Endothelial cell of umbilical vein (primary cell): ENCODE data around the gene UBA52.
"Not testable (repeated sequence)": the region's sequence is repeated elsewhere in the genome, so short reads cannot be mapped to it uniquely, and the experiment has no call there.

Experiments
- POLR2AphosphoS5 ChIP-seq: IDR thresholded peaks from 2 replicates; pipeline ENCODE4 v1.6.1; 2012; ENCODE audit warnings: low read depth, mild to moderate bottlenecking, control low read depth, low read length, moderate library complexity; ENCODE audit not compliant: insufficient read depth
- TF ChIP-seq, protein P1 (sequence below), 2 donors: IDR thresholded peaks; 1 replicate in 1 of 2; 2 replicates in 1 of 2; pipeline ENCODE4 v1.5.1; 2011; ENCODE audit warnings: low read length in 2 of 2, mild to moderate bottlenecking in 2 of 2, moderate library complexity in 2 of 2, control low read depth in 1 of 2, inconsistent platforms in 1 of 2, low read depth in 1 of 2; ENCODE audit not compliant: insufficient read depth in 1 of 2; ENCODE audit errors: extremely low read depth in 1 of 2

DNA sequence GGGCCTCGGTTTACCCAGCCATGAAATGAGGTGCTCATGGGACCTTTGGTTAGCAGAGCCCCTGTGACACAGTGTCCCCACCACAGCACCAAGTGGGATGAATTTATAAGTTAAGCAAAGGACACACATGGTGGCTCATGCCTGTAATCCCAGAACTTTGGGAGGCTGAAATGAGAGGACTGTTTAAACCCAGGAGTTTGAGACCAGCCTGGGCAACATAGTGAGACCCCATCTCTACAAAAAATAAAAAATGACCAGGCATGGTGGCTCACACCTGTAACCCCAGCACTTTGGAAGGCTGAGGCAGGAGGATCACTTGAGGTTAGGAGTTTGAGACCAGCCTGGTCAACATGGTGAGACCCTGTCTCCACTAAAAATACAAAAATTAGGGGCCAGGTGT lies 31.5 kb upstream of the UBA52 start:
- TF ChIP-seq, protein P1, sequence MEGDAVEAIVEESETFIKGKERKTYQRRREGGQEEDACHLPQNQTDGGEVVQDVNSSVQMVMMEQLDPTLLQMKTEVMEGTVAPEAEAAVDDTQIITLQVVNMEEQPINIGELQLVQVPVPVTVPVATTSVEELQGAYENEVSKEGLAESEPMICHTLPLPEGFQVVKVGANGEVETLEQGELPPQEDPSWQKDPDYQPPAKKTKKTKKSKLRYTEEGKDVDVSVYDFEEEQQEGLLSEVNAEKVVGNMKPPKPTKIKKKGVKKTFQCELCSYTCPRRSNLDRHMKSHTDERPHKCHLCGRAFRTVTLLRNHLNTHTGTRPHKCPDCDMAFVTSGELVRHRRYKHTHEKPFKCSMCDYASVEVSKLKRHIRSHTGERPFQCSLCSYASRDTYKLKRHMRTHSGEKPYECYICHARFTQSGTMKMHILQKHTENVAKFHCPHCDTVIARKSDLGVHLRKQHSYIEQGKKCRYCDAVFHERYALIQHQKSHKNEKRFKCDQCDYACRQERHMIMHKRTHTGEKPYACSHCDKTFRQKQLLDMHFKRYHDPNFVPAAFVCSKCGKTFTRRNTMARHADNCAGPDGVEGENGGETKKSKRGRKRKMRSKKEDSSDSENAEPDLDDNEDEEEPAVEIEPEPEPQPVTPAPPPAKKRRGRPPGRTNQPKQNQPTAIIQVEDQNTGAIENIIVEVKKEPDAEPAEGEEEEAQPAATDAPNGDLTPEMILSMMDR (IDR thresholded peaks at IDR 0.05; ENCODE audit: extremely low read depth in 1 of 2, insufficient read depth in 1 of 2, low read depth in 1 of 2, low read length in 2 of 2): not testable (repeated sequence)
- TF ChIP-seq POLR2AphosphoS5: not testable (repeated sequence)
